ENCODE measurements around the gene STRN4.
A peak's percentile ranks its signal among the peaks of the same experiment; 100 is the strongest.
"Not testable (repeated sequence)": the region's sequence is repeated elsewhere in the genome, so short reads cannot be mapped to it uniquely, and the experiment has no call there.

Gene STRN4

GRCh38 chr19:46783670-46784069 lies 37.4 kb upstream of the STRN4 start:
- no peak for TF ChIP-seq CTCF (IDR thresholded peaks at IDR 0.05; ENCODE audit: low read depth, low read length, missing control alignments)
- DNase-seq (ENCODE audit: extremely low read depth, low read depth), result no peak
- H3K4me3 ChIP-seq (replicated peaks; ENCODE audit: low read depth, low read length), result peak overlapping the region; percentile 95

GRCh38 chr19:46782355-46783019 lies 36.2 kb upstream of the STRN4 start:
- no peak for DNase-seq (ENCODE audit: extremely low read depth, low read depth)
- H3K4me3 ChIP-seq (replicated peaks; ENCODE audit: low read depth, low read length), result no peak overlapping the region
- no peak for TF ChIP-seq CTCF (IDR thresholded peaks at IDR 0.05; ENCODE audit: low read depth, low read length, missing control alignments)

- not testable (repeated sequence) for H3K4me3 ChIP-seq (replicated peaks; ENCODE audit: low read depth, low read length); DNase-seq (ENCODE audit: extremely low read depth, low read depth)
Observed at GRCh38 chr19:46777956-46778645, 31.9 kb upstream of the STRN4 start.

- no peak overlapping the region for H3K4me3 ChIP-seq (replicated peaks; ENCODE audit: low read depth, low read length)
- no peak for DNase-seq (ENCODE audit: extremely low read depth, low read depth)
- no peak for TF ChIP-seq CTCF (IDR thresholded peaks at IDR 0.05; ENCODE audit: low read depth, low read length, missing control alignments)
Observed at GRCh38 chr19:46776927-46777911, 31.0 kb upstream of the STRN4 start.

- TF ChIP-seq CTCF (IDR thresholded peaks at IDR 0.05; ENCODE audit: low read depth, low read length, missing control alignments), result no peak
- H3K4me3 ChIP-seq (replicated peaks; ENCODE audit: low read depth, low read length), result no peak overlapping the region
Observed at GRCh38 chr19:46775642-46776258, 29.5 kb upstream of the STRN4 start.

GRCh38 chr19:46773018-46773399 lies 26.8 kb upstream of the STRN4 start:
- DNase-seq (ENCODE audit: extremely low read depth, low read depth), result no peak
- no peak for TF ChIP-seq CTCF (IDR thresholded peaks at IDR 0.05; ENCODE audit: low read depth, low read length, missing control alignments)
- H3K4me3 ChIP-seq (replicated peaks; ENCODE audit: low read depth, low read length), result no peak overlapping the region

More at GRCh38 chr19:46775642-46776258, 29.5 kb upstream of the STRN4 start:
- no peak for DNase-seq (ENCODE audit: extremely low read depth, low read depth)
